ENCODE data around the gene GPR4.

GPR4 gene

DNA sequence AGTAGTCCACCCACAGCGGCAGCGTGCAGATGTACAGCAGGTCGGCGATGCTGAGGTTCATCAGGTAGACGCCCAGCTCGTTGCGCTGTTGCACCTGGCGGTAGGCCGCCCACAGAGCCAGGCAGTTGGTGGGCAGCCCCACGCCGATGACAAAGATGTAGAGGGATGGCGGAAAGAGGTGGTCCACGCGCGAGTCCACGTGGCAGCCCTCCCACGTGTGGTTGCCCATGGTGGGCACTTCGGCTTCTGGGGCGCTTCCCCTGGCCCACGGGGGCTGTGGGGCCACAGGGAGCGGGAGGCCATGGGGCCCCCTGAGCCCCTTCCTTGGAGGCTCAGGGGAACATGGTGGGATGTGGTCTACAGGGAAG is 10.4 kb downstream of the GPR4 start (continued):
- TF ChIP-seq, protein P1, sequence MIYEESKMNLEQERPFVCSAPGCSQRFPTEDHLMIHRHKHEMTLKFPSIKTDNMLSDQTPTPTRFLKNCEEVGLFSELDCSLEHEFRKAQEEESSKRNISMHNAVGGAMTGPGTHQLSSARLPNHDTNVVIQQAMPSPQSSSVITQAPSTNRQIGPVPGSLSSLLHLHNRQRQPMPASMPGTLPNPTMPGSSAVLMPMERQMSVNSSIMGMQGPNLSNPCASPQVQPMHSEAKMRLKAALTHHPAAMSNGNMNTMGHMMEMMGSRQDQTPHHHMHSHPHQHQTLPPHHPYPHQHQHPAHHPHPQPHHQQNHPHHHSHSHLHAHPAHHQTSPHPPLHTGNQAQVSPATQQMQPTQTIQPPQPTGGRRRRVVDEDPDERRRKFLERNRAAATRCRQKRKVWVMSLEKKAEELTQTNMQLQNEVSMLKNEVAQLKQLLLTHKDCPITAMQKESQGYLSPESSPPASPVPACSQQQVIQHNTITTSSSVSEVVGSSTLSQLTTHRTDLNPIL (CRISPR knock-in tag; IDR thresholded peaks at IDR 0.05; ENCODE audit: low read depth), result no peak
- TF ChIP-seq CSDC2 (CRISPR knock-in tag; IDR thresholded peaks at IDR 0.05), result no peak
- no peak for TF ChIP-seq ISL1 (CRISPR knock-in tag; IDR thresholded peaks at IDR 0.05)
- no peak for TF ChIP-seq TOX (CRISPR knock-in tag; IDR thresholded peaks at IDR 0.05; ENCODE audit: borderline replicate concordance)

DNA sequence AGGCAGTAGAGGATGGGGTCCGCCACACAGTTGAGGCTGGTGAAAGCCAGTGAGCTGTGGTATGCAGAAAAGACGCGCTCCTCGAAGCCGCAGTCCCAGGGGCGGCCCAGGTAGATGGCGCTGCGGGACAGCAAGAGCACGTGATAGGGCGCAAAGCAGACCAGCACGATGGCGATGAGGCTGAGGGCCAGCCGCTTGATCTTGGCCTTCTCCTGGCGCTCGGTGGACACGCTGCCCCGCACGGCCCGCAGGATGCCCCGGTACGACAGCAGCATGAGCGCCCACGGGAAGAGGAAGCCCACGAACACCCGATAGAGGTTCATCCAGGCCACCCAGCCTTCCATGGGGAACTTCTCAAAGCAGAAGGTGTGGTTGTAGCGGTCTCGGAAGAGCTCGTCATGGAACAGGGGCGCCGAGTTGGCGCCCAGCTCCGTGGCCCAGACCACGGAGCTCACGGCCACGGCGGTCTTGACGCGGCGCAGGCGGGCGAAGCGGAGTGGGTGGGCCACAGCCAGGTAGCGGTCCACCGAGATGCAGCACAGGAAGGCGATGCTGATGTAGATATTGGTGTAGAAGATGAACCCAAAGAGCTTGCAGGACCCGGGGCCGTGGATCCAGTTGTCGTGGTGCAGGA is 10.9 kb downstream of the GPR4 start:
- TF ChIP-seq ZFP30 (CRISPR knock-in tag; IDR thresholded peaks at IDR 0.05), result no peak
- peak; percentile 76 for ATAC-seq

DNA sequence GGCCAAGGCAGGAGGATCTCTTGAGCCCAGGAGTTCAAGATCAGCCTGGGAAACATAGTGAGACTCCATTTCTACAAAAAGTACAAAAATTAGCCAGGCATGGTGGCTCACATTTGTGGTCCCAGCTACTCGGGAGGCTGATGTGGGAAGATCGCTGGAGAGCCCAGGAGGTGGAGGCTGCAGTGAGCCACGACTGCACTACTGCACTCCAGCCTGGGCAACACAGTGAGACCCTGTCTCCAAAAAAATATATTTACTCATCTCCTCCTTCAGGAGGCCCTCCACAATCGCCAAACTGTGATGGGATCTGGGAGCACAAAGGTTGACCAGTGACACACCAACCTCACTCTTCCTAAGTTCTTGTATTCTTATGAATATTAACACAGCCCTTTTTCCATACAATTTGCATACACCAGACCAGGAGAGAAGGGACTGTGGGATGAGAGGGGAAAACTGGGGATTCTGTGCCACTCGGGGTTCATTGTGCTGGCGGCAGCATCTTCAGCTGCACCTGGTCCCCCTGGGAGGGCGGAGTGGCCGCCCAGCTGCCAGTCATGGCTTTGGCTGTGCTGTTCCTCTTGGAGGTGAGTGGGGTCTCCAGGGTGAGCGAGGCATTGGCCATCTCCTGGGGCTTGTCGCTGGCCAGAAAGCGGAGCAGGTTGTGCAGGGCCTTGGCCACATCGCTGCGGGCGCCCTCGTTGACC is 11.6 kb downstream of the GPR4 start:
- ATAC-seq, result no peak
- TF ChIP-seq, protein P2, sequence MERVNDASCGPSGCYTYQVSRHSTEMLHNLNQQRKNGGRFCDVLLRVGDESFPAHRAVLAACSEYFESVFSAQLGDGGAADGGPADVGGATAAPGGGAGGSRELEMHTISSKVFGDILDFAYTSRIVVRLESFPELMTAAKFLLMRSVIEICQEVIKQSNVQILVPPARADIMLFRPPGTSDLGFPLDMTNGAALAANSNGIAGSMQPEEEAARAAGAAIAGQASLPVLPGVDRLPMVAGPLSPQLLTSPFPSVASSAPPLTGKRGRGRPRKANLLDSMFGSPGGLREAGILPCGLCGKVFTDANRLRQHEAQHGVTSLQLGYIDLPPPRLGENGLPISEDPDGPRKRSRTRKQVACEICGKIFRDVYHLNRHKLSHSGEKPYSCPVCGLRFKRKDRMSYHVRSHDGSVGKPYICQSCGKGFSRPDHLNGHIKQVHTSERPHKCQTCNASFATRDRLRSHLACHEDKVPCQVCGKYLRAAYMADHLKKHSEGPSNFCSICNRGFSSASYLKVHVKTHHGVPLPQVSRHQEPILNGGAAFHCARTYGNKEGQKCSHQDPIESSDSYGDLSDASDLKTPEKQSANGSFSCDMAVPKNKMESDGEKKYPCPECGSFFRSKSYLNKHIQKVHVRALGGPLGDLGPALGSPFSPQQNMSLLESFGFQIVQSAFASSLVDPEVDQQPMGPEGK (CRISPR knock-in tag; IDR thresholded peaks at IDR 0.05; ENCODE audit: borderline replicate concordance), result no peak

DNA sequence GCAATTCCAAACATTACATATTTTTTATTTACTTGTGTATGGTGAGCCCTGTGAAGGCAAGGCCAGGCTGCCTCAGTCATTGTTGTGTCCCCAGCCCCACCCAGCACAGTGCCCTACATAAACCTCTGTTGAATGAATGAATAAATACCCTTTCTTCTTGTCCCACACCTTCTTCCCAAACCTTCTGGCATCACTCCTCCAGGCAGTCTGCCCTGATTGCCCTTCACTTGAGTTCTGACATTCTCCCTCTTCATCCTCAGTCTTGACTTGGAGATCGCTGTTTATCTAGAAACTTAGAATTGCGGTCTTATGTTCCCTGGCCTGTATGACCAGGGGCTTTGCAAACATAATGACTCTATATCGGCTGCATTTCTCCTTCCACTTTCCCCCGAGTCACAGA is 12.2 kb downstream of the GPR4 start:
- ATAC-seq, result no peak
- TF ChIP-seq ISL1 (CRISPR knock-in tag; IDR thresholded peaks at IDR 0.05) (no peak), OSR1 (CRISPR knock-in tag; IDR thresholded peaks at IDR 0.05) (no peak), GLIS3 (CRISPR knock-in tag; IDR thresholded peaks at IDR 0.05) (no peak), BACH2 (CRISPR knock-in tag; IDR thresholded peaks at IDR 0.05; ENCODE audit: borderline replicate concordance) (no peak), RARB (CRISPR knock-in tag; IDR thresholded peaks at IDR 0.05) (no peak), TCF4 (CRISPR knock-in tag; IDR thresholded peaks at IDR 0.05; ENCODE audit: borderline replicate concordance) (no peak)
- TF ChIP-seq, protein P2 (CRISPR knock-in tag; IDR thresholded peaks at IDR 0.05; ENCODE audit: borderline replicate concordance), result no peak

DNA sequence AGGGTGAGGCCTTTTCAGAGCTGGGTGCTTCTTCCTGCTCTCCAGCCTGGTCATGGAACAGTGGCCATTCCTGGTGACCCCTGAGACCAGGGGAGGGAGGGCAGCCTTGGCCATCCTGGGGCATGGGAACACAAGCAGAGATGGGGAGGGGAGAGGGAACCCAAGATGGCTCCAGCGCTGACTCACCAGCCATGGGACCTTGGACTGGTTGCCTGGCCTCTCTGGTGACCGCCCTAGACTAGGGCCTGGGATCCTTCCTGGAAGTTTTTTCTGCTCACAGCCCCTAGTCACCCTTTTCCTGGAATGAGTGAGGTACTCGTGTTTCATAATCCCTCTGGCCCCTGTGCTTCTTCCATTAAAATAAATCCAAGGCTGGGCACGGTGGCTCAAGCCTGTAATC is 14.1 kb downstream of the GPR4 start:
- TF ChIP-seq, protein P3, sequence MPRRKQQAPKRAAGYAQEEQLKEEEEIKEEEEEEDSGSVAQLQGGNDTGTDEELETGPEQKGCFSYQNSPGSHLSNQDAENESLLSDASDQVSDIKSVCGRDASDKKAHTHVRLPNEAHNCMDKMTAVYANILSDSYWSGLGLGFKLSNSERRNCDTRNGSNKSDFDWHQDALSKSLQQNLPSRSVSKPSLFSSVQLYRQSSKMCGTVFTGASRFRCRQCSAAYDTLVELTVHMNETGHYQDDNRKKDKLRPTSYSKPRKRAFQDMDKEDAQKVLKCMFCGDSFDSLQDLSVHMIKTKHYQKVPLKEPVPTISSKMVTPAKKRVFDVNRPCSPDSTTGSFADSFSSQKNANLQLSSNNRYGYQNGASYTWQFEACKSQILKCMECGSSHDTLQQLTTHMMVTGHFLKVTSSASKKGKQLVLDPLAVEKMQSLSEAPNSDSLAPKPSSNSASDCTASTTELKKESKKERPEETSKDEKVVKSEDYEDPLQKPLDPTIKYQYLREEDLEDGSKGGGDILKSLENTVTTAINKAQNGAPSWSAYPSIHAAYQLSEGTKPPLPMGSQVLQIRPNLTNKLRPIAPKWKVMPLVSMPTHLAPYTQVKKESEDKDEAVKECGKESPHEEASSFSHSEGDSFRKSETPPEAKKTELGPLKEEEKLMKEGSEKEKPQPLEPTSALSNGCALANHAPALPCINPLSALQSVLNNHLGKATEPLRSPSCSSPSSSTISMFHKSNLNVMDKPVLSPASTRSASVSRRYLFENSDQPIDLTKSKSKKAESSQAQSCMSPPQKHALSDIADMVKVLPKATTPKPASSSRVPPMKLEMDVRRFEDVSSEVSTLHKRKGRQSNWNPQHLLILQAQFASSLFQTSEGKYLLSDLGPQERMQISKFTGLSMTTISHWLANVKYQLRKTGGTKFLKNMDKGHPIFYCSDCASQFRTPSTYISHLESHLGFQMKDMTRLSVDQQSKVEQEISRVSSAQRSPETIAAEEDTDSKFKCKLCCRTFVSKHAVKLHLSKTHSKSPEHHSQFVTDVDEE (CRISPR knock-in tag; IDR thresholded peaks at IDR 0.05), result no peak
- no peak for TF ChIP-seq ARNTL (CRISPR knock-in tag; IDR thresholded peaks at IDR 0.05; ENCODE audit: borderline replicate concordance, low read depth)
- no peak for TF ChIP-seq RARB (CRISPR knock-in tag; IDR thresholded peaks at IDR 0.05)
- no peak for TF ChIP-seq ZNF8 (CRISPR knock-in tag; IDR thresholded peaks at IDR 0.05)
- TF ChIP-seq ZFP30 (CRISPR knock-in tag; IDR thresholded peaks at IDR 0.05), result no peak
- TF ChIP-seq ISL1 (CRISPR knock-in tag; IDR thresholded peaks at IDR 0.05), result no peak
- TF ChIP-seq BACH2 (CRISPR knock-in tag; IDR thresholded peaks at IDR 0.05; ENCODE audit: borderline replicate concordance), result no peak
- TF ChIP-seq GLIS3 (CRISPR knock-in tag; IDR thresholded peaks at IDR 0.05), result no peak
- TF ChIP-seq, protein P4, sequence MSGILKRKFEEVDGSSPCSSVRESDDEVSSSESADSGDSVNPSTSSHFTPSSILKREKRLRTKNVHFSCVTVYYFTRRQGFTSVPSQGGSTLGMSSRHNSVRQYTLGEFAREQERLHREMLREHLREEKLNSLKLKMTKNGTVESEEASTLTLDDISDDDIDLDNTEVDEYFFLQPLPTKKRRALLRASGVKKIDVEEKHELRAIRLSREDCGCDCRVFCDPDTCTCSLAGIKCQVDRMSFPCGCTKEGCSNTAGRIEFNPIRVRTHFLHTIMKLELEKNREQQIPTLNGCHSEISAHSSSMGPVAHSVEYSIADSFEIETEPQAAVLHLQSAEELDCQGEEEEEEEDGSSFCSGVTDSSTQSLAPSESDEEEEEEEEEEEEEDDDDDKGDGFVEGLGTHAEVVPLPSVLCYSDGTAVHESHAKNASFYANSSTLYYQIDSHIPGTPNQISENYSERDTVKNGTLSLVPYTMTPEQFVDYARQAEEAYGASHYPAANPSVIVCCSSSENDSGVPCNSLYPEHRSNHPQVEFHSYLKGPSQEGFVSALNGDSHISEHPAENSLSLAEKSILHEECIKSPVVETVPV (CRISPR knock-in tag; IDR thresholded peaks at IDR 0.05), result no peak
- no peak for TF ChIP-seq ZNF565 (CRISPR knock-in tag; conservative IDR thresholded peaks at IDR 0.05; ENCODE audit: low read depth)
- no peak for TF ChIP-seq ZNF70 (CRISPR knock-in tag; IDR thresholded peaks at IDR 0.05)
- ATAC-seq, result no peak

Measured in SK-N-SH treated with all-trans-retinoic acid at 6 μM for 48 hours (cell line).